Upper lobe of right lung (tissue), 1 donor: Measurements from ENCODE around the gene DNAH5. TPM values are rescaled to one million over a fixed set of nuclear protein-coding genes. Genes with fewer than 3 reads are reported as not detected.

ENCODE experiments used
- ATAC-seq: fragments of 200-7000 bp; cut with Tn5 transposase; one replicate; pipeline ENCODE4 v1.9.1; 2020; ENCODE audit warnings: mild to moderate bottlenecking, moderate library complexity
- DNase-seq: peaks from one replicate; pipeline ENCODE4 v3.0.0-alpha.2; 2020
- H3K27ac ChIP-seq: fragments of 200-600 bp; one replicate; pipeline ENCODE4 v1.8.0; 2022
- H3K27me3 ChIP-seq: fragments of 200-600 bp; one replicate; pipeline ENCODE4 v1.8.0; 2022; ENCODE audit warnings: mild to moderate bottlenecking
- H3K36me3 ChIP-seq: fragments of 200-600 bp; one replicate; pipeline ENCODE4 v1.8.0; 2022
- H3K4me1 ChIP-seq: fragments of 200-600 bp; one replicate; pipeline ENCODE4 v1.8.0; 2022
- H3K4me3 ChIP-seq: fragments of 200-600 bp; one replicate; pipeline ENCODE4 v1.8.0; 2022; ENCODE audit warnings: mild to moderate bottlenecking
- H3K9me3 ChIP-seq: fragments of 200-600 bp; one replicate; pipeline ENCODE4 v1.8.0; 2022
- CTCF ChIP-seq: fragments of 200-600 bp; IDR thresholded peaks from one replicate; pipeline ENCODE4 v1.8.0; 2022; ENCODE audit warnings: antibody characterized with exemption
- intact Hi-C: fragments of 100-400 bp; cut with DNase I; formaldehyde crosslinking; loops from one replicate; pipeline ENCODE4 v1.11.0; 2022
- total RNA-seq: library from RNA; stranded (reverse); fragmentation: NEBNext Ultra II Directional; extraction: Animal tissue kit (Norgen Biotek cat#: 25700); gene quantifications from one replicate; pipeline ENCODE4 v1.2.1, GENCODE V29; 2021
- donor health status: DM: no; HTN: yes; CAD: no; lungs with severe emphysema.

DNAH5 gene
- total RNA-seq, 1 donor from 2014 or later = 4.6 TPM

- intact Hi-C loops = no loop called here
- no peak for ATAC-seq
Measured at GRCh38 chr5:13865312-13865711, 79.2 kb downstream of the DNAH5 start.

GRCh38 chr5:13860146-13860545 is 84.3 kb downstream of the DNAH5 start:
- Histone ChIP-seq H3K9me3 (no peaks in the 10 kb centered on the region), H3K27ac (no peak overlapping the region), H3K4me1 (no peaks in the 10 kb centered on the region), H3K4me3 (no peak overlapping the region), H3K36me3 (no peaks in the 10 kb centered on the region), H3K27me3 (no peaks in the 10 kb centered on the region)
- intact Hi-C loops = no loop called here
- ATAC-seq (no peak), DNase-seq (no peak)
- TF ChIP-seq CTCF = no peak

More at GRCh38 chr5:13865312-13865711, 79.2 kb downstream of the DNAH5 start:
- no peak overlapping the region for H3K27ac ChIP-seq
- H3K9me3 ChIP-seq = no peaks in the 10 kb centered on the region
- DNase-seq = no peak
- TF ChIP-seq CTCF = no peak
- no peaks in the 10 kb centered on the region for H3K4me1 ChIP-seq
- H3K4me3 ChIP-seq = no peak overlapping the region
- H3K36me3 ChIP-seq = no peaks in the 10 kb centered on the region
- H3K27me3 ChIP-seq = no peaks in the 10 kb centered on the region

DNA sequence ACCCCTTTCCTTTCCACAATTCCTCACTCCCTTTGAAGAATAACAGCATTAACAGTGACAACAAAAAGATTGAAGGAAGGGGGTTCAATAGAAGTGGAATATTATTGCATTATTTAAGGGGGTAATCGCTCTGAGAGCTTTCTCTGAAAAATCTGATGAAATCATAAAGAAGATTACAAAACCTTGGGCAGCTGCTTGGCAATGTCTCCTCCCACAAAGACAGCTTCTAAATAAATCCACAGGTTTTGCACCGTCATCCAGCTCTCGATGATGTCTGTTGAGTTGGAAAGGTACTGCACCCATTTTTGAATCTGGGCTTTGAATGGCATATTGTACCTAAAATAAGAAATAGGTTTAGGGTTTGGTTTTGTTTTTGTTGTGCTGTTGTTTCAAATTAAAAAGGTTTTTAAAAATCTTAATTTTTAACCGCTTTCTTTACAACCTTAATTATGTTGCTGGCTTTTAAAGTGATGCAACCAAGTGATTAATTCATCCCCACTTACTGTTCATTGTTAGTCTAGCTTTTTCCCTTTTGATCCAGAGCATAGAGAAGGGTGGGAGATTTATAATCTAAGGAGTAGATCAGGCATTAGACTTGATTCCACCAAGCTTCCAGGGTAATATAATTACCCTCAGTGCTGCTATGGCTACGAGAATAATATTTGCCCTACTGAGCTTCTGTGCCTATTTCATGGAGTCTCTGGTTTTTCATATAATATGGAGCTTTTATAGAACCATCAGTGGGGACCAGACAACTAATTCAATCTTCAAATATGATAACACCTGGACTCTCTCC is 85.0 kb downstream of the DNAH5 start:
- TF ChIP-seq CTCF = no peak
- no peaks in the 10 kb centered on the region for H3K27me3 ChIP-seq
- no peak overlapping the region for H3K4me3 ChIP-seq
- DNase-seq (no peak), ATAC-seq (no peak)
- no peaks in the 10 kb centered on the region for H3K4me1 ChIP-seq
- intact Hi-C loops = no loop called here
- no peaks in the 10 kb centered on the region for H3K9me3 ChIP-seq
- no peak overlapping the region for H3K27ac ChIP-seq
- H3K36me3 ChIP-seq = no peaks in the 10 kb centered on the region

DNA sequence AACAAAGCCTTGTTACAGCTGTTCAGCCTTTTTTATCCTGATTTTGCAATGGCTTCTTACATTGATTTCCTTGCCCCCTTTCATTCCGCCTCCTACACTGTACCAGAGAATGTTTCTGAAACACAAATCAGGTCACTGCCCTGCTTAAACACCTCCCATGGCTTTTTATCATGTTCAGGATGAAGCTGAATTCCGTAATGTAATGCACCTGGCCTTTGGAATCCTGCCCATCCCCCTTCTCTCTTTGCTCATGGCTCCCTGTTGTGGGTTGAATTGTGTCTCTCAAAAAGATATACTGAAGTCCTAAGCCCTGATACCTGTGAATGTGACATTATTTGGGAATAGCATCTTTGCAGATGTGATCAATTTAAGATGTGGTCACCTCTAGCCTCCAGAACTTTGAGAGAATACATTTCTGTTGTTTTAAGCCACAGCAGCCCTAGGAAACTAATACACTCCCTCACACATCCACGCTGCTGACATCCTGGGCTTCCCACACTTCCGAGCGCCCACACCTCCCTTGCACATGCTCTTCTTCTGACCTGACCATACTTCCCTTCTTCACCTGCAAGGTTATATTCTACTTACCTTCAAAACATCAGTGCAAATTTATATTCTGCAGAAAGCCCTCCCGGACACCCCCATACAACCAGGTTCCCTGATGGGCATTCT is 101.2 kb downstream of the DNAH5 start:
- Histone ChIP-seq H3K4me1 (no peaks in the 10 kb centered on the region), H3K4me3 (no peak overlapping the region), H3K36me3 (no peaks in the 10 kb centered on the region), H3K9me3 (no peaks in the 10 kb centered on the region), H3K27ac (no peak overlapping the region), H3K27me3 (no peaks in the 10 kb centered on the region)
- intact Hi-C loops = no loop called here
- TF ChIP-seq CTCF = no peak
- ATAC-seq (no peak), DNase-seq (no peak)

DNA sequence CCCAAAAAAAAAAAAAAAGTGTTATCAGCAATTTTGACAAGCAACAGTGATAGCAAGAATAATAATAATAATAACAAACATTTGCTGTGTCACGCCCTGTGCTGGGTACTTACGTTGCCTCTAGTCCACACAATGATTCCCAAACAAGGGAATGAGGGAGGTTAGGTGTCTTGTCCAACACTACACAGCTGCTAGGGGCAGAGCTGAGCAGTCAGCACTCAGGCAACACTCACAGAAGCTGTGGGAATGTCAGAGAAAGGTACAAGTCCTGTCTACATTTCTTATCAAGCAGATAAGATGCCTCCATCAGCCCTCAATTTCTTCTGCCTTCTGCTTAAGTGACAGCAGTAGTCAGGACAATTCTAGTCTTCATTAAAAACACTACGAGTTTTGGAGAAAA is 111.0 kb downstream of the DNAH5 start:
- DNase-seq (no peak), ATAC-seq (no peak)
- H3K27me3 ChIP-seq = no peaks in the 10 kb centered on the region
- no peaks in the 10 kb centered on the region for H3K36me3 ChIP-seq
- intact Hi-C loops = no loop called here
- no peak overlapping the region for H3K27ac ChIP-seq
- H3K4me1 ChIP-seq = no peaks in the 10 kb centered on the region
- H3K4me3 ChIP-seq = no peak overlapping the region
- TF ChIP-seq CTCF = no peak
- H3K9me3 ChIP-seq = no peaks in the 10 kb centered on the region
